Lung (tissue), 12 donors: ENCODE data around the gene SMARCA2. TPM values are rescaled to one million over a fixed set of nuclear protein-coding genes. Genes with fewer than 3 reads are reported as not detected.
A peak's percentile ranks its signal among the peaks of the same experiment; 100 is the strongest.

Experiments used
- ATAC-seq: fragments of 200-7000 bp; cut with Tn5 transposase; one replicate; pipeline ENCODE4 v1.9.1; 2020; ENCODE audit warnings: moderate number of reproducible peaks; ENCODE audit not compliant: insufficient read depth, low FRiP score
- DNase-seq, 3 donors: peaks; one replicate each; pipeline ENCODE4 v3.0.0-alpha.2; 2013 to 2017
- H3K27ac ChIP-seq, 2 donors: one replicate each; pipeline ENCODE4 v1.5.1; 2013; ENCODE audit warnings: mild to moderate bottlenecking in 2 of 2, moderate library complexity in 2 of 2, control low read depth in 1 of 2, inconsistent platforms in 1 of 2, low read depth in 1 of 2, low read length in 1 of 2
- H3K27me3 ChIP-seq, 3 donors: one replicate each; pipeline ENCODE4 v1.5.1; 2013; ENCODE audit warnings: low read length in 2 of 3; ENCODE audit not compliant: control insufficient read depth in 3 of 3, insufficient read depth in 3 of 3
- H3K36me3 ChIP-seq, 4 donors: one replicate each; pipeline ENCODE4 v1.5.1; 2013; ENCODE audit warnings: low read length in 4 of 4, mild to moderate bottlenecking in 1 of 4, moderate library complexity in 1 of 4; ENCODE audit not compliant: control insufficient read depth in 4 of 4, insufficient read depth in 4 of 4
- H3K4me1 ChIP-seq, 5 donors: one replicate each; pipeline ENCODE4 v1.5.1; 2013; ENCODE audit warnings: low read length in 5 of 5, mild to moderate bottlenecking in 2 of 5, moderate library complexity in 1 of 5; ENCODE audit not compliant: control insufficient read depth in 5 of 5, insufficient read depth in 5 of 5
- H3K4me3 ChIP-seq: one replicate; pipeline ENCODE4 v1.5.1; 2013; ENCODE audit warnings: mild to moderate bottlenecking, control low read depth, moderate library complexity
- H3K9ac ChIP-seq, 2 donors: one replicate each; pipeline ENCODE4 v1.5.1; 2013; ENCODE audit warnings: low read length in 2 of 2, control low read depth in 1 of 2; ENCODE audit not compliant: insufficient read depth in 1 of 2
- H3K9me3 ChIP-seq, 4 donors: one replicate each; pipeline ENCODE4 v1.5.1; 2013; ENCODE audit warnings: low read length in 3 of 4, mild to moderate bottlenecking in 1 of 4, moderate library complexity in 1 of 4; ENCODE audit not compliant: control insufficient read depth in 4 of 4, insufficient read depth in 3 of 4
- WGBS, 2 donors: extraction: QIAGEN DNeasy Blood & Tissue Kit; methylation state at CpG; one replicate each; pipeline ENCODE4 v1.1.7; 2013; 5-methylcytosine and 5-hydroxymethylcytosine counted together
- polyA plus RNA-seq, 2 donors: library from polyadenylated mRNA; stranded (reverse); fragments of 200-250 nt; gene quantifications; one replicate each; pipeline ENCODE4 v1.2.1, GENCODE V29; 2013
- total RNA-seq, 2 donors: library from RNA; depleted of rRNA in 1 of 2; stranded (reverse); fragments of >200 nt in 1 of 2; gene quantifications; one replicate each; pipeline ENCODE4 v1.2.1, GENCODE V29; 2014 to 2021
- TF ChIP-seq, protein P1 (sequence below): IDR thresholded peaks from 2 replicates; pipeline ENCODE4 v1.5.1; 2012; ENCODE audit warnings: mild to moderate bottlenecking; ENCODE audit errors: control extremely low read depth, extremely low read depth
- donor health status: control.
- donor health status: control.
- donor health status: Bipolar disorder and iron deficiency.
- donor health status: healthy.
- donor health status: DM: yes; HTN: yes; CAD: no.

Gene SMARCA2
- total and polyA plus RNA-seq, 4 donors, result 30.0 to 196 (median 80.2) TPM

- Histone ChIP-seq H3K9me3 (no peaks in the 10 kb centered on the region), H3K27me3 (no peaks in the 10 kb centered on the region), H3K4me3 (no peak overlapping the region), H3K4me1 (peaks cover 0 to 28% (median 11%) of the 10 kb centered on the region in 5 donors), H3K27ac (peak overlapping the region in 1 of 2 donors; percentile 40), H3K9ac (no peak overlapping the region), H3K36me3 (no peaks in the 10 kb centered on the region)
- ATAC-seq, result no peak
- 78 to 85% methylated on average over 2 of the region's 2 CpGs for WGBS, 2 donors
- TF ChIP-seq, protein P1, sequence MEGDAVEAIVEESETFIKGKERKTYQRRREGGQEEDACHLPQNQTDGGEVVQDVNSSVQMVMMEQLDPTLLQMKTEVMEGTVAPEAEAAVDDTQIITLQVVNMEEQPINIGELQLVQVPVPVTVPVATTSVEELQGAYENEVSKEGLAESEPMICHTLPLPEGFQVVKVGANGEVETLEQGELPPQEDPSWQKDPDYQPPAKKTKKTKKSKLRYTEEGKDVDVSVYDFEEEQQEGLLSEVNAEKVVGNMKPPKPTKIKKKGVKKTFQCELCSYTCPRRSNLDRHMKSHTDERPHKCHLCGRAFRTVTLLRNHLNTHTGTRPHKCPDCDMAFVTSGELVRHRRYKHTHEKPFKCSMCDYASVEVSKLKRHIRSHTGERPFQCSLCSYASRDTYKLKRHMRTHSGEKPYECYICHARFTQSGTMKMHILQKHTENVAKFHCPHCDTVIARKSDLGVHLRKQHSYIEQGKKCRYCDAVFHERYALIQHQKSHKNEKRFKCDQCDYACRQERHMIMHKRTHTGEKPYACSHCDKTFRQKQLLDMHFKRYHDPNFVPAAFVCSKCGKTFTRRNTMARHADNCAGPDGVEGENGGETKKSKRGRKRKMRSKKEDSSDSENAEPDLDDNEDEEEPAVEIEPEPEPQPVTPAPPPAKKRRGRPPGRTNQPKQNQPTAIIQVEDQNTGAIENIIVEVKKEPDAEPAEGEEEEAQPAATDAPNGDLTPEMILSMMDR, result no peak
- peak; percentile 55 to 86 (median 75) for DNase-seq
These were observed 216.7 kb downstream of the SMARCA2 start for GRCh38 chr9:2231829-2232228.

- peaks cover 0 to 28% (median 9%) of the 10 kb centered on the region in 5 donors for H3K4me1 ChIP-seq
- DNase-seq, result no peak
- TF ChIP-seq, protein P1, result no peak
- H3K9ac ChIP-seq, result no peak overlapping the region
- no peak for ATAC-seq
- H3K27ac ChIP-seq, result no peak overlapping the region
- H3K27me3 ChIP-seq, result no peaks in the 10 kb centered on the region
- WGBS, 2 donors, result 80 to 86% methylated on average over 3 of the region's 3 CpGs
- H3K36me3 ChIP-seq, result no peaks in the 10 kb centered on the region
- no peak overlapping the region for H3K4me3 ChIP-seq
- H3K9me3 ChIP-seq, result no peaks in the 10 kb centered on the region
These were observed 218.1 kb downstream of the SMARCA2 start for GRCh38 chr9:2233274-2233673.

- Histone ChIP-seq H3K9me3 (no peaks in the 10 kb centered on the region), H3K27ac (no peak overlapping the region), H3K4me3 (no peak overlapping the region), H3K27me3 (no peaks in the 10 kb centered on the region), H3K4me1 (peaks cover 0 to 28% (median 9%) of the 10 kb centered on the region in 5 donors), H3K9ac (no peak overlapping the region), H3K36me3 (no peaks in the 10 kb centered on the region)
- ATAC-seq (no peak), DNase-seq (peak; percentile 72 to 91 (median 85))
- WGBS, 2 donors, result 69 to 80% methylated on average over 5 of the region's 5 CpGs
- TF ChIP-seq, protein P1, result no peak
These were observed 219.3 kb downstream of the SMARCA2 start for GRCh38 chr9:2234371-2234893.

GRCh38 chr9:2235623-2236022 lies 220.5 kb downstream of the SMARCA2 start:
- no peak overlapping the region for H3K27ac ChIP-seq
- no peak overlapping the region for H3K9ac ChIP-seq
- peaks cover 0 to 28% (median 3%) of the 10 kb centered on the region in 5 donors for H3K4me1 ChIP-seq
- no peak for DNase-seq
- 95% methylated on average over 5 of the region's 5 CpGs for WGBS, 2 donors
- H3K36me3 ChIP-seq, result no peaks in the 10 kb centered on the region
- no peaks in the 10 kb centered on the region for H3K9me3 ChIP-seq
- no peak for ATAC-seq
- TF ChIP-seq, protein P1, result no peak
- no peak overlapping the region for H3K4me3 ChIP-seq
- no peaks in the 10 kb centered on the region for H3K27me3 ChIP-seq
